GM19099 (cell line): ENCODE results near the gene GSX1.

Experiments used
- POLR2A ChIP-seq: IDR thresholded peaks from 3 replicates; pipeline ENCODE4 v1.6.1; 2011; ENCODE audit warnings: low read depth; ENCODE audit not compliant: insufficient read length; ENCODE audit errors: extremely low read depth

The GSX1 gene

DNA sequence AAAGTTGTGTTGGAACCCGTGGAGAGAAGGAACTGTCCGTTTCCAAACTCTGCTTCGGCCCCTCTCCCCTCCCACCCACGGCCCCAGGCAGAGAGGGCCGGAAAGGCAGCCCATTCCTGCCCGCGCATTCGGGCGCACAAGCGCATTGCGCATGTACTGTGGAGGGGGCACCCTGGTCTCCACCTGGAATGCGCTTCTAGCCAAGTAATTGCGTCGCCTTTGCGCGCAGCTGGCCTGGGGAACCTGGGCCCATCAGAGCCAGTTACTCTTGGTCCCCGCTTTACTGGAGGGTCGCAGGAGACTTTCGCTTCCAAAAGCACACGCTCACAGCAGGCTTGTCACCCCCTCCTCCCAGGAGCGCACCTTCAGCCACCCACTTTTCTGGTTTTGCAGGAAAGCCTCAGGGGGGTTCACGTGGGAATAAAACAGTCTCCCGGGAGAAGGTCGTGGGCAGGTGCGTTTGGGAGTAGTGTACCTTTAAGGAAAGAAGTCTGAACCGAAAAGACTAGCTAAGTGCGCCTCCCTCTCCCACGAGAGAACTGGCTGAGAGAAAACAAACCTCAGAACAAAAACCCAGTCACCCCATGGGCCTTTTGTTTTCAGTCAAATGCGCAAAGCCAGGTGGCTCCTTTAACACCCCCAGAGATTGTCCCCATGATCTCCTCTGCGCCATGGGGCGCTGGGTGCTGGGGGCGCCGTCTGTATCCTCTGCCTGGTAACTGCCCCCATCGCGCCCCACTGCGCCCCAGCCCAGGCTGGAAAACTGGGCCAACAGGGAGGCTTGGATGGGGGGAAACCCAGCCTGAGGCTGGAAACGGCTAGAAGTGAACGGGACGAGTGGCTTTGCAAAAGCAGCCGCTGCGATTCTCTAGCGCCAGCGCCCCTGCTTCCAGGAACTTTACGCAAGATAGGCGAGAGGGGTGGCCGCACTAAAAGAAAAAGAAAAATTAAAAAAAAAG is 28.5 kb downstream of the GSX1 start:
- no peak for TF ChIP-seq POLR2A

DNA sequence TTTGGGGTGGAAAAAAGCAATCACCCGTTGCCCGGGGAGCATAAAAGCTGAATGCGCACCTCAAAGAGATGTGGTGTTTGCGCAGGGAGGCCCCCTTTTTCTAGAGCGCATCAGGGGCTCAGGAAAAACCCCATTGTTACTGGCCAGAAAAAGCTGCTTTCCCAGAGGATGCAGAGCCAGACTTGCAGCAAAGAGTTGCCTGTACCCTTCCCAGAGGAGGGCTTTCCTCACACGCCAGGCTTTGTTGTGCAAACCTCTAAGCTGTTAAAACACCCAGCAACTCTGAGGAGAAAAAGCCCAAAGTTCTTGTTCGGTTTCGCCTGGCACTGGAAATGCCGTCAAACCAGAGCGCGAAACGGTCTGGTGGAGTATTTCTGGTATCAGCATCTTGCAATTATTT is 29.3 kb downstream of the GSX1 start:
- TF ChIP-seq POLR2A = no peak

DNA sequence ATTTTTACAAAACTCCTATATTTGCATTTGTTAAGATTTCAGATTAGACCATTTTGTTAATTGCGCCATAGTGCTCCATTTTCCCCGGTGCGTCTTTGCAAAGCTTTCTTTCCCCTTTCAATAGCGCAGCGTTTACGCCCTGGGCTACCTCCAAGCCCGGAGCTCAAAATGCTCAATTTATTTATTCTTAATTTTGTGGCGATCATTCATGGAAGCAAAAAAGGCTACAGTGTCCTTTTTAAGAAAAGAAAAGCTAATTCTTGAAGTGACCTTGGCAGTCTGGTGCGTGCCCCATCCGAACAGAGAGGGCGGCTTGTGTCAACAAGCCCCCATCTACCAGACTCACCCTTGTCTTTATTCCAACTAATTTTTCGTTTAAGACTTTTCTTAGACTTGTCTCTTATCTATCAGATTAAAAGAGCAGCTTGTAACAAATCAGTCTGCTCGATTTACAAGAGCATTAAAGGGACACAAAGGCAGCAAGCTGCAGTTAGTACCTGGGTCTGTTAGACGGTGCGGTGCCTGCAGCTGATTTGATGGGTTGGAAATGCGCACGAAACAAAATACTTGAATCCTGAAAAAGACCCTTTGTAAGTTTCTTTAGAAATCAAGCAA is 30.1 kb downstream of the GSX1 start:
- no peak for TF ChIP-seq POLR2A

DNA sequence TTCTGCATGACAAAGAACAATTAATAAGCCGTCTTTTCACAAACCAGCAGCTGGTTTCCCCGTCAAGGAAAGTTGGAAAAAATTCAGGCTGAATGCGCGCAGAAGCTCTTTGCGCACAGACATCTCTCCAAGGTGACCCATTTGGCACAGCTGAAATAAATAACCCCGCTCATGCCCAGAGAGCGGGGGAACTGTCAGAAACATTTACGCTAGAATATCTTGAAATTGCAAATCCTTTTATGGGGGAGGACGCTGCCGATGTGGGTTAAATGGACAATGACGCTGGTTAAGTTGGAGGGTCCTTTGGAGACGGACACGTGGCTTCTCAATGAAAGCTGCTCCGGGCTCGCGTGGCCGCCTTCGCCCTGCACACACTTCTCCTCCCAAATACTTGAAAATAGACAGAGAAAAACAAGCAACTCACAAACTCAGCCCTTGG is 30.6 kb downstream of the GSX1 start:
- TF ChIP-seq POLR2A = no peak

DNA sequence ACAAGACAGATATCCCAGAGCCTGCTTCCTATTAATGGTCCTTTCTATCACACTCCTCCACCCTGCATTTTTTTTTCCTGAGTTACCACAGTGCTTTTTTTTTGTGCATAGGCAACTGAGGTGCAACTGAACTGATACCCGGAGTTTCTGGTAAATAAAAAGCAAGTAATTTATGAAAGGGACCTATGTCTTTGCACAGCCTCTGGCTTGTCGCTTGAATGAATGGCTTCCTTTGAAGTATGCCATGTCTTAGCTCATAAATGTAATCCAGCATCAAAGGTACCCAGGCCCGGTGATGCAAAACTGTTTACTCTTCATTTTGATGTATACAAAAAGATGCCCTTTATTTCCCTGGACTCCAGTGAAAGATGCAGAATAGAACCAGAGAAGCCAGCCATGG is 31.8 kb downstream of the GSX1 start:
- TF ChIP-seq POLR2A = no peak

DNA sequence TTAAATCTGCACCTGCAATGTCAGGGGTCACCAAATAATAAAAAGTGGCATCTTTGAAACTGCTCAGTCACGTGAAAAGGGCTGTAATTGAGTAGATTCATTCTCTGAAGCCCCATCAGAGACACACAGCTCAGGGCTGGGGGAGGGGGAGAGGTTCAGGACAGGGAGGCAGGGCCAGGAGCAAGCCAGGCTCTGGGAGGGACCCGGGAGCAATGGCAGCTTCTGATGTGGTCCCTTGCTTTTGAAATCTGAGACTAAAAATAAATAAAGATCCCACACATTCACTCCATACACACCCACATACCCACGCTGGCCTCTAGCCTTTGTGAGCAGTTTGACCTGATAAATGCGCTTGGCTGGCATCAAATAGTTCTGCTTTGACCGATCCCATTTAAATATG is 32.8 kb downstream of the GSX1 start:
- TF ChIP-seq POLR2A = no peak

DNA sequence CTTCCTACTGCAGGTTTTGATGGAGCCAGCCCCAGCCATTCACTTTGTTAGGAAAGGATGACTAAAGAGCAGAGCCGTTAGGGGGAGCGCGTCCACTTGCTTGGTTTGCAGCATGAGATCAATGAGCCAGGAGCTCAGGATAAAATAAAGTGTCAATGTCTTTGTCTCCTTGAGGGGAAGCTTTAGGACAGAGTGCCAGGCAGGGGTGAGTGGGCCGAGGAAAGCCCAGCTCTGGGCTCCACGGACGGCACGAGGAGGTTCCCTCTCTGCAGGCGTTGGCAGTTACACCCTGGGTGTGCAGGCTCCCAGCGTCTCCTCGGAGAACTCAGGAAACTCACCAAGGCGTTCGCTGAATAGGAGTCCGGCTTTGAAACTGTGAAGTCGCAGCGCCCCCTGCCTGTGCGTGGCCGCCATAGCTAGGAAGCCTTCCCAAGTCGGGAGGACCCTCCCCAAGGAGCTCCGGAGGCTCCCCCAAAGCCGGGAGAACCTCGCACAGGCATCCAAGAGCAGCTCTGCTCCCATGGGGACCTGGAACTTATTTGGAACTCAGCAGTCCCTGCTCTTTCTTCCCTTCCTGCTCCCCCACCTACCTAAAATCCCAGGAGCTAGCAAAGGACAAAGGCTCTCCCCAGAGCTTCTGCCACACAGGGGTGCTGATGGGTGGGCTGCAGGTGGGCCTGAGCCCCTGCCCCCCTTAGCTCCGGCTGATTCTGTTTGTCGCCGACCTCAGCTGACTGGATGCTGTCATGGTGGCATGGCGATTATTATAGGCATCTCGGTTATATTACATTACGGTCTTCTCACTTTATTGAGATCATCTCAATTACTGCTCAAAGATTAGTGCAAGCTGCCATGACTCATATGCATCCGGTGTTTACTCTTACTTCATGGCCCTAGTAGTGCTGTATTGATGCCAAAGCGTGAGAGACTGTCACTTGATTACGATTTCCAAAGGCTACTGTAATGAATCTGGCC is 34.4 kb downstream of the GSX1 start:
- TF ChIP-seq POLR2A = no peak

DNA sequence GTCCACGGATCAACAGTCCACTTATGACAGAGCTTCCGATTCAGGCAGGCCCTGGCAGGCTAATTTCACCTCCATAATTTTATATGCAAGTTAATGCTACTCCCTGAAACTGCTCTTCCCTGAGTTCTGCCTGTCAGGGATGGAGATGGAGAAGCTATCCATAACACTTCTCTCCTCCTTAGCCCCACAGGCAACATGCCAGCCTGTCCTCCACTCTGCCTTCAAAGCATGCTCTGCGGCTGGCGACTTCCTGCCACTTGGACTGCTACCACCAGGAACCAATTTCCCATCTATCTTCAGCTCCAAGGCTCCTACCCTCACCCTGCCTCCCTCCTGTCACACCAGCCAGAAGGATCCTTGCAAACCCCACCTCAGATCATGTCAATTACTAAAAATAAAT is 35.4 kb downstream of the GSX1 start:
- TF ChIP-seq POLR2A = no peak

DNA sequence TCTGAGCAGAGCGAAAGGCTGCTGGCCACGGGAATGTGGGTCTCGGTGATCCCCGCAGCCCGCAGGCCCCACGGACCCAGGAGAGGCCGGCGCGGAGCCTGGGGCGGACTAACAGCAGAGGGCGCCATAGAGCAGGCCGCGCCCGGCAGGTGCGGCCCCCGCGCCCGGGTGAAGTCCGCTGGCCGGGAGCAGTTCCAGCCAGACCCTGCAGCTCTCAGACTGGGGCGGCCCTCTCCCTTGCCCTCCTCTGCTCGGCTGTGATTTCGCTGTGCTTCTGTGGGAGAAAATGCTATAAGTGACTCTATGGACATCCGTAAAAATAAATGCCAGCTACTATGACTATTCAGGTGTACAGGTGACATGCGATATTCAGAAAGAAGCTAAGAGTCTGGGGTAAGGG is 37.7 kb downstream of the GSX1 start:
- no peak for TF ChIP-seq POLR2A

DNA sequence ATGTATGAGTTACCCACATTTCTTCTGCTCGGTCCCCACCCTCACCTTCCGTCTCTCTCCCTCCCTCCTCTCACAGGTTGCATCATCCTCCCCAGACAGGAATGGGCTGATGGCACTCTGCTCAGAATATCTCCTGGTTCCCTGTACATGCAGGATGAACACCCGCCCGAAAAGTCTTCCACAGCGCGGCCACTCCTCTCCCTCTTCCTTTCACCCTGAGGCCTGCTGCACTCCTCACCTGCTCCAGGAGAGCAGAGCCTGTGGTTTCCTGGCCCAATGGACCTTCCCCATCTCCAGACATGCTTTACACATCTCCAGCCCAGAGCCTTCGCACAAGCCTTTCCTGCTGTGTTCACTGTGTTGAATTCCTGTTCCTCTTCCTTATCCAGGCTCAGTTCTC is 40.9 kb downstream of the GSX1 start:
- TF ChIP-seq POLR2A = no peak

DNA sequence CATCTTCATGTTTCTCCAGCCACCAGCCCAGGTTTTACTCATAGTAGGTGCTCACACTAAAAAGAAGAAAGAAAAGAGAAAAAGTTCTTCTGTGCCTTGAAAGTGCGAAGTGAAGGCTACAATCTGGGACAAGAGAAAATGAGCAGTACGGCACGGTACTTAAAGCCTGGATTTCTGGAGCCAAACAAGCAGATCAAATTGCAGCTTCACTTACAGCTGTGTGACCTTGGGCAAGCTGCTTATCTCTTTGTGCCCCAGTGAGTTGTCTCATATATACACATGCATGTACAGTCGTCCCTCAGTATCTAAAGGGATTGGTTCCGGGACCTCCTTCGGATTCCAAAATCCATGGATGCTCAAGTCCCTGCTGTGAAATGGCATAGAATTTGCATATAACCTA is 41.8 kb downstream of the GSX1 start:
- TF ChIP-seq POLR2A = no peak

DNA sequence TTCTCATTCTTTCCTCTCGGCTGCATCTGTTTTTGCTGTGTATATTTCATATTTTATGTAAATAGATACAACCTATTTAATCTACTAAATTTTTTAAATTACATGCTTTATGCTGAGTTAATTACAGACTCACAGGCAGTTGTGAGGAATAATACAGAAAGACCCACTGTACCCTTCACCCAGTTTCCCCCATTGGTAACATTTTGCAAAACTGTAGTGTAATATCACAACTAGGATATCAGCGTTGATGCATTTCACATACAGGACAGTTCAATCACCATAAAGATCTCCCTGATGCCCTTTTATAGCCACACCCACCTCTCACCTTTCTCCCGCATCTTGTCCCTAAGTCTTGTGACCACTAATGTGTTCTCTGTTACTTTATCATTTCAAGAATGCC is 43.5 kb downstream of the GSX1 start:
- TF ChIP-seq POLR2A = no peak

DNA sequence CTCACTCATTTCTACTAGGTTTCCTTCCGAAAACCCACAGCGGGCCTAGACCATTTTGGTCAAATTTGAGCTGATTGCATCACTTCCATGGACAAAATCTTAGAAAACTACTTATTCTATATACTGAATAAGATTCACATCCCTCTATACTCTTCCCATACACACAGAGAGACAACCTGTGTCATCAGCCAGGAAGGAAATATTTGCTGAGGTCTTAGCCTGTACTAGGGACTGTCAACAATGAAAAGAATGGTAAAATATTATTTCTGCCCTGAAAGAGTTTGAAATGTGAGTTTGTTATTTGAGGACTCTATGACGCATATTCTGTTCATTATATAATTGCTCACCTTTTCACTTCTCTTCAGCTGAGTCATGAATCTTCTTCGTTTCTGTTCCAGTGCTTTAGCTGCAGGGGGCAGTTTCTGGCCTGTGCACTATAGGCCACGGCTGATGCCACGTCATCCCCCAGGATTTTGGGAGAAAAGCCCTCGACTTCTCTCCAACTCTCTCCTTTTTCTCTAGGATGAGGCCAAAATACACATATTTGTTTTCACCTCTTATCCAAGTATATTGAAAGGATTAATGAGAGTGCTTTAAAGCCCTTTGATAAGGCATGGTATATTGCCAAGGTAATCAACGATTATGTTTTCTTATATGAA is 47.7 kb downstream of the GSX1 start:
- no peak for TF ChIP-seq POLR2A

DNA sequence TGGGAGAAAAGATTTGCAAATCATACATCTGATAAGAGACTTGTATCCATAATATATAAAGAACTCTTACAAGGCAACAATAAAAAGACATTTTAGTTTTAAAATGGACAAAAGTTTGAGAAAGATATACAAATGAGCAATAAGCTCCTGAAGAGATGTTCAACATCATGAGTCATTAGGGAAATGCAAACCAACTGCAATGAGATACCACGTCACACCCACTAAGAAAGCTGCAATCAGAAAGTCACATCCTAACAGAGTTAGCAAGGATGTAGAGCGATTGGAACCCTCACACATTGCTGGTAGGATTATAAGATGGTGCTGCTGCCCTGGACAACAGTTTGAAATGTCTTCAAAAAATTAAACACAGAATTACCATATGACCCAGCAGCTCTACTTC is 50.3 kb downstream of the GSX1 start:
- no peak for TF ChIP-seq POLR2A
